Muscle of back (tissue), 11 donors: Measurements from ENCODE around the gene IPO7. TPM values are rescaled to one million over a fixed set of nuclear protein-coding genes. Genes with fewer than 3 reads are reported as not detected.

Experiments
- DNase-seq, 3 donors: peaks; one replicate each; pipeline versions ENCODE4 v3.0.0 to v3.0.0-alpha.2; 2013
- polyA plus RNA-seq, 10 donors: library from polyadenylated mRNA; unstranded; fragments of 120-200 nt; gene quantifications; one replicate each; pipeline ENCODE4 v1.2.1, GENCODE V29; 2013; ENCODE audit not compliant: insufficient read length in 10 of 10

The IPO7 gene
- polyA plus RNA-seq, 10 donors, result 75.0 to 132 (median 95.4) TPM

DNA sequence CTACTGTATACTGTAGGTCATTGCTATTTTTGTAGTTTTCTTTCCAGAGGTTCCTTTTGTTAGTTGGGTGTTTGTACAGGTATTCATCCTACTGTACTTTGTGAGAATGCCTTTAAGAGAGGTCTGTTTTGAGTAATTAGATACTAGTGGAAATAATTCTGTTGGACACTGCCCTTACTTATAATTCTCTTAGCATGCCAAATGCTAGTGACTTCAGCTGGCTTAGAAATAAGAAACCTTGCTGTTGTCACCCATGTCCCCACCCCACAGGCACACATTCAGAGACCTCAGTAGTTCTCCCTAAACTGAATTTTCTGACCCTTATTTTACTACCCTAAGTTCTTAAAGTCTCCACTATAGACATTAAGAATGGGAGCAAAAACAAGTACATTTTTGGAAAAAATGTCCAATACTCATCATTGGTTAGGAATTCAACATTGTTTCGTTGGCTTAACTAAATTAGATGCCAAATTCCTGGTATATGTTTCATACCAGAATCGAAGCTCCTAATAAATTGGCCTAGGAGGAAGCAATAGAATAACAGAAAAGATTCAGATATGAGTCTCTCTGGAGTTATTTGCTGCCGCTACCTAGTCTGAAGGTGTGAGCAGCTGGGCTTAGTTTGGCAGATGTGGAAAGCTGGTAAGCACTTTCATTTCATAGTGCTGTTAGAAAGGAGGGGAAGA, 104.8 kb downstream of the IPO7 start:
- peak in 1 of 3 donors; percentile 60 for DNase-seq

GRCh38 chr11:9490376-9490775, 105.9 kb downstream of the IPO7 start:
- DNase-seq, result peak in 1 of 3 donors; percentile 7

GRCh38 chr11:9493492-9493891, 109.0 kb downstream of the IPO7 start:
- DNase-seq, result no peak

DNA sequence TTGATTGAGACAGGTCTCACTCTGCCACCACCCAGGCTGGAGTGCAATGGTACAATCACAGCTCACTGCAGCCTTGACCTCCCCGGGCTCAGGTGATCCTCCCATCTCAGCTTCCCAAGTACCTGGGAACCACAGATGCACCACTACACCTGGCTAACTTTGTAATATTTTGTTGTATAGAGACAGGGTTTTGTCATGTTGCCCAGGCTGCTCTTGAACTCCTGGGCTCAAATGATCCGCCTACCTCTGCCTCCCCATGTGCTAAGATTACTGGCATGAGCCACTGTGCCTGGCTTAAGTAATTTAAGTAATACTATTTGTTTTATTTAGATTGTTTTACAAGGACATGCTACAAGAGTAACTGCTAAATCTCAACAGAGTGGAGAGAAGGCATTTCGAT, 109.9 kb downstream of the IPO7 start:
- no peak for DNase-seq

GRCh38 chr11:9495803-9496514, 111.5 kb downstream of the IPO7 start:
- DNase-seq, result no peak

Other genes starting within 250 kb of the IPO7 start
- gene DENND5A, start 119.3 kb upstream of the IPO7 start, polyA plus RNA-seq, result 10 to 100 TPM; 63.7 to 89.4 (median 72.1) TPM
- gene TMEM41B, start 70.1 kb upstream of the IPO7 start, polyA plus RNA-seq, result 10 to 100 TPM; 10.3 to 18.9 (median 14.8) TPM
- 10 to 100 TPM; 11.8 to 20.7 (median 15.3) TPM for gene ZNF143, start 76.4 kb downstream of the IPO7 start, polyA plus RNA-seq
- 10 to 100 TPM; 25.8 to 54.7 (median 36.4) TPM for gene WEE1, start 189.0 kb downstream of the IPO7 start, polyA plus RNA-seq